Measurements from ENCODE around the gene PRPF38B. TPM values are rescaled to one million over a fixed set of nuclear protein-coding genes. Genes with fewer than 3 reads are reported as not detected.
A peak's percentile ranks its signal among the peaks of the same experiment; 100 is the strongest.

Gene PRPF38B
- total and polyA plus RNA-seq, 4 experiments from 2014 or later: 11.9 to 126 (median 80.1) TPM

DNA sequence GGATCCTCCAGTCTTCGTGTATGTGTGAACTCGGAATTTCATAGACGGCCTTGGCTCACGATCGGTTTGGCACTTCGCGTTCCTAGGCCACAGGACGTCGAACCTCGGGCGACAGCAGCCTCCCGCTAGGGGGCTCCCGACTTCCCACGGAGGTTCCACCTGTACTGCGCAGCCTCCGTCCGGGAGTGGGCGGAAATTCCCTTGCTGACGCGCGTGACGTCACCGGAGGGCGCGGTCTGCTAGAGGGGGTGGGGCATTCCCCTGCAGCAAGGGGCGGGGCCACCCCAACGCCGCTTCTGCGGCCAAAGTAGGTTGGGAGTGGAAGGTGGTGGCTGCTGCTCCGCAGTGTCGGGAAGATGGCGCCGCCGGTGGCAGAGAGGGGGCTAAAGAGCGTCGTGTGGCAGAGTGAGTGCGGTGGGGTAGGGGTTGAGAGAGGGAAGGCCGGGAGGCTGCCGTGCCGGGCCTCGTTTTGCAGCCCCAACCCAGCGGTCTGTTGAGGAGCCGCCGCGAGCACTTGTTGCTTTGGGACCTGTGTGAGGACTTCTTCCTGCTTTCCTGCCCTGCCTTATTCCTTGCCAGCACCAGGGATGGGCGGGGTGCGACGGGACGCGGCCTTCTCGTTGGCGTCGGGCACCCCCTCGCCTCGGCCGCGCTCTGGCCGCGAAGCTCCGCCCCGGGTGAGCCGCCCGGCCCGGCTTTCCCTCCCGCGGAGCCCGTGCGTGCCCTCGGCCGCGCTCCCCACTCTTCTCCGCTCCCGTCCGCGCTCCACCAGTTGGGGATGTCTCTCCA is 54.5 kb downstream of the PRPF38B start, which contains the start of gene STXBP3:
STXBP3 (plus strand) TSS at position 293 of the 789 bp plus-strand sequence; CDS start at position 357, 64 bp downstream.
- Histone ChIP-seq H3K27ac (ENCODE audit: low read depth, low read length) (peak within 1 kb of the TSS; percentile 95), H3K4me3 (ENCODE audit: low read length in 2 of 2) (peak within 1 kb of the TSS; percentile 57 to 85), H3K9me3 (ENCODE audit: control insufficient read depth in 1 of 2, low read length in 2 of 2) (no peaks in the 10 kb centered on the region), H3K36me3 (ENCODE audit: insufficient read depth, low read length) (no peaks in the 10 kb centered on the region), H3K4me1 (ENCODE audit: insufficient read depth, low read length) (peaks cover 41% of the 10 kb centered on the region), H3K27me3 (ENCODE audit: insufficient read depth, low read length) (no peaks in the 10 kb centered on the region)
- H3K27me3 Mint-ChIP-seq: no peaks in the 10 kb centered on the region
- H3K36me3 Mint-ChIP-seq: peaks cover 0 to 23% of the 10 kb centered on the region in 2 donors
- H3K27ac Mint-ChIP-seq: peak within 1 kb of the TSS; percentile 94 to 100 (median 99)
- H3K4me1 Mint-ChIP-seq: peaks cover 25 to 47% (median 34%) of the 10 kb centered on the region in 4 donors
- intact Hi-C loops (cut with micrococcal nuclease): loop anchor here (1.0 to 5.0 kb wide), 8 partner anchors 44 to 681 kb away; partner anchors contain the start of genes CLCC1, GPSM2, PRPF38B and PSMA5
- peak; percentile 98 to 99 (median 99) for DNase-seq
- peaks cover 0 to 5% (median 0%) of the 10 kb centered on the region in 8 donors for H3K9me3 Mint-ChIP-seq
- POLR2A ChIA-PET (ENCODE audit: partially characterized antibody): interaction anchor here (0.9 to 4.2 kb wide), 9 partner anchors 10 to 187 kb away, joined by 3 to 30 read pairs (median 4); partner anchors contain the start of genes EEIG2 and PRPF38B
- peak within 1 kb of the TSS; percentile 94 to 100 (median 99) for H3K4me3 Mint-ChIP-seq
- CTCF ChIA-PET (ENCODE audit: partially characterized antibody): interaction anchor here (1.3 to 2.8 kb wide), 2 partner anchors 42 to 54 kb away, joined by 3 to 16 read pairs; partner anchors contain the start of gene PRPF38B

DNA sequence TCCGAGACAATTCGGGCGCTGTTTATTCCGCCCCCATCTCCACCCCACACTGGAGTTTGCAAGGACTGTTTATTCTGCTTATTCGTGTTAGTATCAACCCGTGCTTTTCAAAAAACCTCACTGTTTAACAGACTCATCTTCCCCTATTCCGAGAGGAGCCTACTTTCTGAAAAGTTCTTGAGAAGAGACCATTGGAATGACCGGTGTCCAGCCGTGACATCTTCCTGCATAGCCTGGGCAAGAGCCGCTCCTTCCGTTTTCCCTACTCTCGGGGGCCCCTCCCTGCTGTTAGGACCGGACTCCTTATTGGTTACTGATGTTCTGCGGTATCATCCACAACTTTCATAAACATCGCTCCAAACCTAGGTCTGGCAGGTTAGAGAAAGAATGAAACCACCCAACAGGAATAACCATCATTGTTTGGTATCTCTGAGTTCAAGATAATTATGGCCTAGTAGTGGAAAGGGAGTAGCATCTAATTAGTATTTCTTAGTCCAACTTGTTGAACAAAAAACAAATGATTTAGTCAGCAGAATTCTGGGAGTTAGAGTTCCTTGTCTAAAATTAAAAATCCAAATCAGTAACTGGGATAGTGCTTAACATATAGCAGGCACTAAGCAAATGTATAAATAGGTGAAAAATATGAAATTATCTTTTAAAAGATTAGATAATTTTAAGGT is 55.2 kb downstream of the PRPF38B start:
- DNase-seq: peak in 4 of 5 donors; percentile 24 to 66 (median 27)
- intact Hi-C loops (cut with micrococcal nuclease): loop anchor here (2.0 to 5.0 kb wide), 2 partner anchors 45 to 680 kb away; partner anchors contain the start of gene PSMA5
- H3K27ac Mint-ChIP-seq: peak overlapping the region; percentile 94 to 100 (median 98)
- peak overlapping the region; percentile 57 to 85 for H3K4me3 ChIP-seq (ENCODE audit: low read length in 2 of 2)
- peaks cover 41% of the 10 kb centered on the region for H3K4me1 ChIP-seq (ENCODE audit: insufficient read depth, low read length)
- peak overlapping the region; percentile 92 to 100 (median 98) for H3K4me3 Mint-ChIP-seq
- peaks cover 25 to 47% (median 34%) of the 10 kb centered on the region in 4 donors for H3K4me1 Mint-ChIP-seq
- no peaks in the 10 kb centered on the region for H3K27me3 Mint-ChIP-seq
- H3K27me3 ChIP-seq (ENCODE audit: insufficient read depth, low read length): no peaks in the 10 kb centered on the region
- CTCF ChIA-PET (ENCODE audit: partially characterized antibody): interaction anchor here (0.9 kb wide), 1 partner anchor 55 kb away, joined by 4 read pairs; the partner anchor contains the start of gene PRPF38B
- peaks cover 0 to 5% (median 0%) of the 10 kb centered on the region in 8 donors for H3K9me3 Mint-ChIP-seq
- no peaks in the 10 kb centered on the region for H3K36me3 ChIP-seq (ENCODE audit: insufficient read depth, low read length)
- POLR2A ChIA-PET (ENCODE audit: partially characterized antibody): interaction anchor here (0.5 to 4.2 kb wide), 8 partner anchors 9 to 188 kb away, joined by 3 to 30 read pairs (median 4); partner anchors contain the start of genes EEIG2 and PRPF38B
- H3K9me3 ChIP-seq (ENCODE audit: control insufficient read depth in 1 of 2, low read length in 2 of 2): no peaks in the 10 kb centered on the region
- peak overlapping the region; percentile 95 for H3K27ac ChIP-seq (ENCODE audit: low read depth, low read length)
- peaks cover under 1 to 23% of the 10 kb centered on the region in 2 donors for H3K36me3 Mint-ChIP-seq

- H3K27me3 ChIP-seq (ENCODE audit: insufficient read depth, low read length): no peaks in the 10 kb centered on the region
- H3K9me3 ChIP-seq (ENCODE audit: control insufficient read depth in 1 of 2, low read length in 2 of 2): no peaks in the 10 kb centered on the region
- ChIA-PET CTCF (ENCODE audit: partially characterized antibody) (interaction anchor here (0.9 to 1.0 kb wide), 2 partner anchors 55 to 80 kb away, joined by 3 to 4 read pairs; partner anchors contain the start of gene PRPF38B), POLR2A (ENCODE audit: partially characterized antibody) (interaction anchor here (0.5 to 4.2 kb wide), 3 partner anchors 44 to 86 kb away, joined by 3 to 30 read pairs (median 3); partner anchors contain the start of gene PRPF38B)
- no peak overlapping the region for H3K27ac ChIP-seq (ENCODE audit: low read depth, low read length)
- H3K4me3 ChIP-seq (ENCODE audit: low read length in 2 of 2): no peak overlapping the region
- peak overlapping the region; percentile 26 to 99 (median 54) for H3K4me3 Mint-ChIP-seq
- H3K27me3 Mint-ChIP-seq: no peaks in the 10 kb centered on the region
- peaks cover 41% of the 10 kb centered on the region for H3K4me1 ChIP-seq (ENCODE audit: insufficient read depth, low read length)
- peaks cover 28 to 53% (median 37%) of the 10 kb centered on the region in 4 donors for H3K4me1 Mint-ChIP-seq
- H3K36me3 Mint-ChIP-seq: peaks cover 6 to 29% of the 10 kb centered on the region in 2 donors
- H3K27ac Mint-ChIP-seq: peak overlapping the region; percentile 25 to 94 (median 79)
- DNase-seq: no peak
- H3K36me3 ChIP-seq (ENCODE audit: insufficient read depth, low read length): no peaks in the 10 kb centered on the region
- peaks cover 0 to 5% (median 0%) of the 10 kb centered on the region in 8 donors for H3K9me3 Mint-ChIP-seq
- intact Hi-C loops (cut with micrococcal nuclease): loop anchor here (2.0 to 5.0 kb wide), 2 partner anchors 45 to 679 kb away; partner anchors contain the start of gene PSMA5
Measured at GRCh38 chr1:108747898-108748297, 55.8 kb downstream of the PRPF38B start.

DNA sequence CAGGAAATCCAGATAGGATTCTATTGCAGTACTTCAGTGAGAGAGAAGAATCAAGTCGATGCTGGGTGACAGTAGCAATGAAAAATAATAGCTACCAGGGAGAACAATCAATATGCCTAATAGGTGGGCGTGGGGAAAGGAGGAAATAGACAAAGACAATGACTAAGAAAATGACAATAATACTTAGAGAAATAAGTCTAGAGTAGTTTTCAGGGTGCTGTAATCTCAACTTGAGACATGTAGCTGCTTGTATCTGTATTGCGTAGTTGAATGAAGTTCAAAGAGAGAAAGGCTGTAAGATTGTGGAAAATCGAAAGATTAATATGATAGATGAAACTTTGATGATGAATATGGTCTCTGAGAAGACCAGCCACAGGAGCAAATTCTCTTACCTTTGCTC is 57.0 kb downstream of the PRPF38B start:
- peak overlapping the region in 6 of 8 donors; percentile 4 to 58 (median 37) for H3K4me3 Mint-ChIP-seq
- no peaks in the 10 kb centered on the region for H3K27me3 ChIP-seq (ENCODE audit: insufficient read depth, low read length)
- ChIA-PET POLR2A (ENCODE audit: partially characterized antibody) (interaction anchor here (4.2 kb wide), 1 partner anchor 57 kb away, joined by 30 read pairs; the partner anchor contains the start of gene PRPF38B), CTCF (ENCODE audit: partially characterized antibody) (interaction anchor here (1.3 kb wide), 1 partner anchor 88 kb away, joined by 3 read pairs; the partner anchor contains the start of gene HENMT1)
- H3K27ac ChIP-seq (ENCODE audit: low read depth, low read length): no peak overlapping the region
- H3K27me3 Mint-ChIP-seq: no peaks in the 10 kb centered on the region
- intact Hi-C loops (cut with micrococcal nuclease): loop anchor here (5.0 kb wide), 1 partner anchor 678 kb away; the partner anchor contains the start of gene PSMA5
- H3K4me3 ChIP-seq (ENCODE audit: low read length in 2 of 2): no peak overlapping the region
- peaks cover 9 to 31% of the 10 kb centered on the region in 2 donors for H3K36me3 Mint-ChIP-seq
- peaks cover 41% of the 10 kb centered on the region for H3K4me1 ChIP-seq (ENCODE audit: insufficient read depth, low read length)
- no peaks in the 10 kb centered on the region for H3K36me3 ChIP-seq (ENCODE audit: insufficient read depth, low read length)
- DNase-seq: no peak
- H3K4me1 Mint-ChIP-seq: peaks cover 28 to 56% (median 39%) of the 10 kb centered on the region in 4 donors
- H3K27ac Mint-ChIP-seq: peak overlapping the region; percentile 27 to 94 (median 76)
- no peaks in the 10 kb centered on the region for H3K9me3 ChIP-seq (ENCODE audit: control insufficient read depth in 1 of 2, low read length in 2 of 2)
- H3K9me3 Mint-ChIP-seq: peaks cover 0 to 5% (median 0%) of the 10 kb centered on the region in 8 donors

GRCh38 chr1:108750476-108751181 is 58.5 kb downstream of the PRPF38B start:
- peaks cover 28 to 60% (median 39%) of the 10 kb centered on the region in 4 donors for H3K4me1 Mint-ChIP-seq
- no peaks in the 10 kb centered on the region for H3K27me3 ChIP-seq (ENCODE audit: insufficient read depth, low read length)
- CTCF ChIA-PET (ENCODE audit: partially characterized antibody): interaction anchor here (1.1 to 1.4 kb wide), 2 partner anchors 59 to 189 kb away, joined by 4 to 5 read pairs; partner anchors contain the start of gene PRPF38B
- H3K36me3 ChIP-seq (ENCODE audit: insufficient read depth, low read length): peaks cover 13% of the 10 kb centered on the region
- peaks cover 41% of the 10 kb centered on the region for H3K4me1 ChIP-seq (ENCODE audit: insufficient read depth, low read length)
- no peaks in the 10 kb centered on the region for H3K9me3 ChIP-seq (ENCODE audit: control insufficient read depth in 1 of 2, low read length in 2 of 2)
- peaks cover 0 to 5% (median 0%) of the 10 kb centered on the region in 8 donors for H3K9me3 Mint-ChIP-seq
- H3K27me3 Mint-ChIP-seq: no peaks in the 10 kb centered on the region
- no peak overlapping the region for H3K27ac ChIP-seq (ENCODE audit: low read depth, low read length)
- H3K4me3 ChIP-seq (ENCODE audit: low read length in 2 of 2): no peak overlapping the region
- H3K36me3 Mint-ChIP-seq: peaks cover 13 to 45% of the 10 kb centered on the region in 2 donors
- peak overlapping the region in 6 of 7 donors; percentile 28 to 76 (median 66) for H3K27ac Mint-ChIP-seq
- intact Hi-C loops (cut with micrococcal nuclease): no loop called here
- H3K4me3 Mint-ChIP-seq: peak overlapping the region in 3 of 8 donors; percentile 27 to 67 (median 29)
- POLR2A ChIA-PET (ENCODE audit: partially characterized antibody): interaction anchor here (1.3 to 4.2 kb wide), 2 partner anchors 59 to 104 kb away, joined by 3 to 30 read pairs; partner anchors contain the start of gene PRPF38B
- no peak for DNase-seq

Data from CD4-positive, alpha-beta memory T cell (primary cell).